Measurements from ENCODE around the gene NUDT5.

DNA sequence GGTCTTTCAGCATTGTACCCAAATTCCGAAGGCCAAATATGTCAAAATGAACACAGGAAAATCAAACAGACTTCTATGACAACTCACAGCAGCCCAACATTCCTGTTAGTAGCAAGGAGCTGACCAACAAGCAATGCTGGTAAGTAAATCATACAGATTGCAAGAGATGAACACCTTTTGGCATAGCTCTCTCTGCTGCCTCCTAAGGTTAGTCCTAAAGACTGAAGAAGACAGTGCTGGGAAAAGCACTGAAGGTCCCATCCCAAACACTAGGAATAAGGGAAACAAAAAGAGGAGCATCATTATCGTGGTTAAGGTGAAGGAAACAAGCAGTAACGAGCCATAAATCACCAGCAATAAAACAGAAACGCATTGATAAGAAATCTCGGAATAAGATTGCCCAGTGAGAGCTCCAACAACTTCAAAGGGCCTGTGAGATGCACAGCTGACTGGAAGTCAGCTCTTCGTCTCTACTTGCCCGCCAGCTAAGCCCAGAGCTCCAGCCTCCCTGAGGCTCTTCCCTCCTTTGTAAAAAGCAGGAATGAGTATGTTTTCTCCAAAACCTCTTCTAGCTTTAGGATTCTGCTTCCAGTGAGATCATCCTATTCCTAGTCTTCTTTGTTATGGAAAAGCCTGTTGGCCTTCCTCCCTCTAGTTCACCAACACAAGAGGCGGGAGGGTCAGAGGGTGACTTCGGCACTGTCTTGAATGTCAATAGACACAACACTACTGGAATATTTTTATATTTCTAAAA, 15.3 kb downstream of the NUDT5 start:
- TF ChIP-seq, protein P1, sequence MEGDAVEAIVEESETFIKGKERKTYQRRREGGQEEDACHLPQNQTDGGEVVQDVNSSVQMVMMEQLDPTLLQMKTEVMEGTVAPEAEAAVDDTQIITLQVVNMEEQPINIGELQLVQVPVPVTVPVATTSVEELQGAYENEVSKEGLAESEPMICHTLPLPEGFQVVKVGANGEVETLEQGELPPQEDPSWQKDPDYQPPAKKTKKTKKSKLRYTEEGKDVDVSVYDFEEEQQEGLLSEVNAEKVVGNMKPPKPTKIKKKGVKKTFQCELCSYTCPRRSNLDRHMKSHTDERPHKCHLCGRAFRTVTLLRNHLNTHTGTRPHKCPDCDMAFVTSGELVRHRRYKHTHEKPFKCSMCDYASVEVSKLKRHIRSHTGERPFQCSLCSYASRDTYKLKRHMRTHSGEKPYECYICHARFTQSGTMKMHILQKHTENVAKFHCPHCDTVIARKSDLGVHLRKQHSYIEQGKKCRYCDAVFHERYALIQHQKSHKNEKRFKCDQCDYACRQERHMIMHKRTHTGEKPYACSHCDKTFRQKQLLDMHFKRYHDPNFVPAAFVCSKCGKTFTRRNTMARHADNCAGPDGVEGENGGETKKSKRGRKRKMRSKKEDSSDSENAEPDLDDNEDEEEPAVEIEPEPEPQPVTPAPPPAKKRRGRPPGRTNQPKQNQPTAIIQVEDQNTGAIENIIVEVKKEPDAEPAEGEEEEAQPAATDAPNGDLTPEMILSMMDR (IDR thresholded peaks at IDR 0.05), result no peak
- no peak for TF ChIP-seq POLR2A (IDR thresholded peaks at IDR 0.05; ENCODE audit: low read depth)
